Endothelial cell of hepatic sinusoid (primary cell): ENCODE data around the gene LDLRAD4.

Experiments used
- in situ Hi-C: cut with HindIII; loops from 2 replicates; pipeline ENCODE4 v1.10.0; 2017; ENCODE audit warnings: low sequenced_read_pairs

The LDLRAD4 gene

GRCh38 chr18:13279181-13280069, 60.9 kb downstream of the LDLRAD4 start:
- in situ Hi-C loops: no loop called here

- in situ Hi-C loops: no loop called here
Observed at GRCh38 chr18:13280070-13280795, 61.7 kb downstream of the LDLRAD4 start.

GRCh38 chr18:13281406-13281805, 62.8 kb downstream of the LDLRAD4 start:
- in situ Hi-C loops: no loop called here

GRCh38 chr18:13283746-13284145, 65.2 kb downstream of the LDLRAD4 start:
- in situ Hi-C loops: no loop called here

- in situ Hi-C loops: no loop called here
Observed at GRCh38 chr18:13284330-13285027, 65.9 kb downstream of the LDLRAD4 start.

GRCh38 chr18:13285874-13286273, 67.3 kb downstream of the LDLRAD4 start:
- in situ Hi-C loops: no loop called here

GRCh38 chr18:13286456-13287125, 68.0 kb downstream of the LDLRAD4 start:
- in situ Hi-C loops: no loop called here

- in situ Hi-C loops: no loop called here
Observed at GRCh38 chr18:13287372-13287771, 68.8 kb downstream of the LDLRAD4 start.

- in situ Hi-C loops: no loop called here
Observed at GRCh38 chr18:13288509-13289133, 70.1 kb downstream of the LDLRAD4 start.

- in situ Hi-C loops: no loop called here
Observed at GRCh38 chr18:13289481-13290205, 71.1 kb downstream of the LDLRAD4 start.

GRCh38 chr18:13290856-13291271, 72.3 kb downstream of the LDLRAD4 start:
- in situ Hi-C loops: no loop called here

GRCh38 chr18:13291299-13291698, 72.7 kb downstream of the LDLRAD4 start:
- in situ Hi-C loops: no loop called here

- in situ Hi-C loops: no loop called here
Observed at GRCh38 chr18:13291745-13292447, 73.3 kb downstream of the LDLRAD4 start.

GRCh38 chr18:13292736-13293135, 74.2 kb downstream of the LDLRAD4 start:
- in situ Hi-C loops: no loop called here

GRCh38 chr18:13294309-13294708, 75.7 kb downstream of the LDLRAD4 start:
- in situ Hi-C loops: no loop called here

- in situ Hi-C loops: no loop called here
Observed at GRCh38 chr18:13295894-13296293, 77.3 kb downstream of the LDLRAD4 start.

- in situ Hi-C loops: no loop called here
Observed at GRCh38 chr18:13296867-13297574, 78.5 kb downstream of the LDLRAD4 start.

- in situ Hi-C loops: no loop called here
Observed at GRCh38 chr18:13298262-13298661, 79.7 kb downstream of the LDLRAD4 start.

- in situ Hi-C loops: no loop called here
Observed at GRCh38 chr18:13300029-13300428, 81.5 kb downstream of the LDLRAD4 start.
